Prostate gland (tissue), 2 donors: ENCODE results near the gene GNRH2.

Experiments used
- POLR2A ChIP-seq: fragments of 450-650 bp; IDR thresholded peaks from one replicate; pipeline ENCODE4 v1.6.1; 2016; ENCODE audit warnings: antibody characterized with exemption, mild to moderate bottlenecking
- TF ChIP-seq, protein P1 (sequence below), 4 experiments: fragments of 200-600 bp in 2 of 4; fragments of 450-650 bp in 2 of 4; sonication (generic) in 2 of 4; IDR thresholded peaks; 1 replicate in 3 of 4; 2 replicates in 1 of 4; pipeline ENCODE4 v1.5.1; 2016 to 2019; ENCODE audit warnings: antibody characterized with exemption in 4 of 4, mild to moderate bottlenecking in 2 of 4, moderate library complexity in 2 of 4

DNA sequence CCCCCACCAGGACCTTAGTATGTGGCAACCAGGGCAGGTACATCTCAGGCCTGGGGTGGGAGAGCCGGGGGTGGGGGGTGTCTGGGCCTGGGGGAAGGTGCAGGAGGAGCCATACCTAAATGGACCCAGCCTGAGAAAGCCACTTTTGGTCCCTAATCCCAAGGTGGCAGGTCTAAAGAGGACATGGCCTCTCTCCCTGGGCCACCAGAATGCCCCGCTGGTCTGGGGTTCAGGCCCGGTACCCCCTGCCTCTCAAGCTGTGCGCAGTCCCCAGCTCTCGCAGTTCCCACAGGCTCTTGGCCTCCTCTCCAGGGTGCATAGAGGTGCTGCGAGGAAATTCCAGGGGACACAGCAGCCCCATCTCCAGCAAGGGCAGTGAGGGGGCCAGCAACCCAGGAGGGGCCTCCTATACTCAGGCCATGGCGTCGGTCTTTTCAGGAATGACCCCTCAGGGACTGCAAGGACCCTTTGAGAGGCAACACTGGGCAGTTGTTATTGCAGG, 42.2 kb downstream of the GNRH2 start:
- TF ChIP-seq, protein P1, sequence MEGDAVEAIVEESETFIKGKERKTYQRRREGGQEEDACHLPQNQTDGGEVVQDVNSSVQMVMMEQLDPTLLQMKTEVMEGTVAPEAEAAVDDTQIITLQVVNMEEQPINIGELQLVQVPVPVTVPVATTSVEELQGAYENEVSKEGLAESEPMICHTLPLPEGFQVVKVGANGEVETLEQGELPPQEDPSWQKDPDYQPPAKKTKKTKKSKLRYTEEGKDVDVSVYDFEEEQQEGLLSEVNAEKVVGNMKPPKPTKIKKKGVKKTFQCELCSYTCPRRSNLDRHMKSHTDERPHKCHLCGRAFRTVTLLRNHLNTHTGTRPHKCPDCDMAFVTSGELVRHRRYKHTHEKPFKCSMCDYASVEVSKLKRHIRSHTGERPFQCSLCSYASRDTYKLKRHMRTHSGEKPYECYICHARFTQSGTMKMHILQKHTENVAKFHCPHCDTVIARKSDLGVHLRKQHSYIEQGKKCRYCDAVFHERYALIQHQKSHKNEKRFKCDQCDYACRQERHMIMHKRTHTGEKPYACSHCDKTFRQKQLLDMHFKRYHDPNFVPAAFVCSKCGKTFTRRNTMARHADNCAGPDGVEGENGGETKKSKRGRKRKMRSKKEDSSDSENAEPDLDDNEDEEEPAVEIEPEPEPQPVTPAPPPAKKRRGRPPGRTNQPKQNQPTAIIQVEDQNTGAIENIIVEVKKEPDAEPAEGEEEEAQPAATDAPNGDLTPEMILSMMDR (IDR thresholded peaks at IDR 0.05) = no peak
- TF ChIP-seq POLR2A = no peak
